Breast epithelium (tissue), 4 donors: ENCODE measurements around the gene SH2B3. TPM values are rescaled to one million over a fixed set of nuclear protein-coding genes. Genes with fewer than 3 reads are reported as not detected.

Experiments used
- DNase-seq, 2 donors: peaks; one replicate each; pipeline ENCODE4 v3.0.0-alpha.2; 2019; ENCODE audit warnings: low spot score in 2 of 2
- H3K27ac ChIP-seq, 2 donors: fragments of 200-600 bp; sonication (generic) in 1 of 2; one replicate each; pipeline ENCODE4 v1.5.1; 2016 to 2019; ENCODE audit warnings: mild to moderate bottlenecking in 1 of 2
- H3K27me3 ChIP-seq, 2 donors: fragments of 200-600 bp; sonication (generic) in 1 of 2; one replicate each; pipeline versions ENCODE4 v1.5.1 to v1.6.0; 2017 to 2019; ENCODE audit warnings: control low read depth in 1 of 2, mild to moderate bottlenecking in 1 of 2
- H3K36me3 ChIP-seq: fragments of 200-600 bp; one replicate; pipeline ENCODE4 v1.5.1; 2019
- H3K4me1 ChIP-seq, 2 donors: fragments of 200-600 bp; sonication (generic); one replicate each; pipeline ENCODE4 v1.5.1; 2016 to 2019; ENCODE audit warnings: control low read depth in 1 of 2
- H3K4me3 ChIP-seq, 3 donors: fragments of 200-600 bp; sonication (generic); 1 replicate in 2 of 3; 2 replicates in 1 of 3; pipeline ENCODE4 v1.5.1; 2016 to 2019; ENCODE audit warnings: mild to moderate bottlenecking in 3 of 3, moderate library complexity in 2 of 3
- H3K9me3 ChIP-seq, 2 donors: fragments of 200-600 bp; sonication (generic) in 1 of 2; one replicate each; pipeline ENCODE4 v1.5.1; 2016 to 2019; ENCODE audit warnings: control low read depth in 1 of 2
- POLR2A ChIP-seq: fragments of 450-650 bp; IDR thresholded peaks from one replicate; pipeline ENCODE4 v1.6.1; 2016; ENCODE audit warnings: antibody characterized with exemption, mild to moderate bottlenecking, moderate library complexity
- POLR2AphosphoS5 ChIP-seq, 3 donors: sonication (generic); formaldehyde crosslinking; IDR thresholded peaks; one replicate each; pipeline ENCODE4 v1.6.1; 2017; ENCODE audit warnings: antibody characterized with exemption in 3 of 3
- intact Hi-C: fragments of 100-400 bp; cut with DNase I; formaldehyde crosslinking; loops from one replicate; pipeline ENCODE4 v1.15.1; 2023; ENCODE audit warnings: low total_unique reads
- total RNA-seq, 3 donors: library from RNA; depleted of rRNA; stranded (reverse); fragments of >200 nt; gene quantifications; one replicate each; pipeline ENCODE4 v1.1.0, GENCODE V29; 2016
- TF ChIP-seq, protein P1 (sequence below), 3 donors: fragments of 450-650 bp; IDR thresholded peaks; one replicate each; pipeline ENCODE4 v1.5.1; 2016 to 2017; ENCODE audit warnings: antibody characterized with exemption in 3 of 3, mild to moderate bottlenecking in 3 of 3, moderate library complexity in 3 of 3

SH2B3 gene
- 10 to 100 TPM; 13.9 to 27.4 (median 17.4) TPM for total RNA-seq

DNA sequence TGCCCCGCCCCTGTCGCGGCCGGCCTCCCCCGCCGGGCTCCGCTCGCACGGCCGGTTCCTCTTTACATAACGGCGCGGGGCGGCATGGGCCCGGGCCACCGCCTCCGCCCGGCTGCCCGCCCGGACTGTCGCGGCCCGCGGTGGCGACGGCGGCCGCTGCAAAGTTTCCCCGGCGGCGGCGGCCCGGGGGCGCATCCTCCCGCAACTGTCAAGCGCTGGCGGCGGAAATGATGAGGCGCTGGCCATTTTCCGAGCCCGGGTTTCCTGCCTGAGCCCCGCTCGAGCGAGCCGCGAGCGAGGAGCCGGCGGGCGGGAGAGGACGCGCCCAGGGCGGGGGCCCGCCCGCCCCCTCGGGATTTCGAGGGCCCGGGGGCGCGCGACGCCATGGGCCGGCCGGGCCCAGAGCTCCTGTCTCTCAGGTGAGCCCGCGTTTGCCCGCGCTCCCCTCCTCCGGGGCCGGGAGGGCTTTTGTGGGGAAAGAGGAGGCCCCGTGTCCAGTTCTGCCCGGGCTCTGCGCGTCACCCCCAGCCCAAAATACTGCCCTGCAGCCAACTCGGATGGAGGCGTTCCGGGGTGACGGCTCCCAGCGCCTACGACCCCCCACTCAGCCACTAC lies at the start of gene SH2B3:
SH2B3 (plus strand) TSS at position 65 of the 615 bp plus-strand sequence. CDS start 12,223 bp downstream, outside the sequence.
- no peaks in the 10 kb centered on the region for H3K9me3 ChIP-seq
- peak within 1 kb of the TSS; percentile 93 for H3K27ac ChIP-seq
- intact Hi-C loops = no loop called here
- peak within 1 kb of the TSS; percentile 68 to 92 (median 90) for H3K4me3 ChIP-seq
- TF ChIP-seq POLR2AphosphoS5 (IDR thresholded peaks at IDR 0.05) = no peak
- no peak for TF ChIP-seq POLR2A
- TF ChIP-seq, protein P1, sequence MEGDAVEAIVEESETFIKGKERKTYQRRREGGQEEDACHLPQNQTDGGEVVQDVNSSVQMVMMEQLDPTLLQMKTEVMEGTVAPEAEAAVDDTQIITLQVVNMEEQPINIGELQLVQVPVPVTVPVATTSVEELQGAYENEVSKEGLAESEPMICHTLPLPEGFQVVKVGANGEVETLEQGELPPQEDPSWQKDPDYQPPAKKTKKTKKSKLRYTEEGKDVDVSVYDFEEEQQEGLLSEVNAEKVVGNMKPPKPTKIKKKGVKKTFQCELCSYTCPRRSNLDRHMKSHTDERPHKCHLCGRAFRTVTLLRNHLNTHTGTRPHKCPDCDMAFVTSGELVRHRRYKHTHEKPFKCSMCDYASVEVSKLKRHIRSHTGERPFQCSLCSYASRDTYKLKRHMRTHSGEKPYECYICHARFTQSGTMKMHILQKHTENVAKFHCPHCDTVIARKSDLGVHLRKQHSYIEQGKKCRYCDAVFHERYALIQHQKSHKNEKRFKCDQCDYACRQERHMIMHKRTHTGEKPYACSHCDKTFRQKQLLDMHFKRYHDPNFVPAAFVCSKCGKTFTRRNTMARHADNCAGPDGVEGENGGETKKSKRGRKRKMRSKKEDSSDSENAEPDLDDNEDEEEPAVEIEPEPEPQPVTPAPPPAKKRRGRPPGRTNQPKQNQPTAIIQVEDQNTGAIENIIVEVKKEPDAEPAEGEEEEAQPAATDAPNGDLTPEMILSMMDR (IDR thresholded peaks at IDR 0.05) = no peak
- no peaks in the 10 kb centered on the region for H3K36me3 ChIP-seq
- H3K27me3 ChIP-seq = no peaks in the 10 kb centered on the region
- no peak for DNase-seq
- peaks cover 6 to 8% of the 10 kb centered on the region in 2 donors for H3K4me1 ChIP-seq

GRCh38 chr12:111359231-111359913 lies 46.4 kb upstream of the SH2B3 start:
- H3K36me3 ChIP-seq = no peaks in the 10 kb centered on the region
- no peak overlapping the region for H3K27ac ChIP-seq
- no peak for DNase-seq
- no peaks in the 10 kb centered on the region for H3K27me3 ChIP-seq
- intact Hi-C loops = no loop called here
- H3K4me3 ChIP-seq = no peak overlapping the region
- TF ChIP-seq POLR2A (no peak), POLR2AphosphoS5 (IDR thresholded peaks at IDR 0.05) (no peak)
- TF ChIP-seq, protein P1 (IDR thresholded peaks at IDR 0.05) = no peak
- H3K4me1 ChIP-seq = no peaks in the 10 kb centered on the region
- no peaks in the 10 kb centered on the region for H3K9me3 ChIP-seq

DNA sequence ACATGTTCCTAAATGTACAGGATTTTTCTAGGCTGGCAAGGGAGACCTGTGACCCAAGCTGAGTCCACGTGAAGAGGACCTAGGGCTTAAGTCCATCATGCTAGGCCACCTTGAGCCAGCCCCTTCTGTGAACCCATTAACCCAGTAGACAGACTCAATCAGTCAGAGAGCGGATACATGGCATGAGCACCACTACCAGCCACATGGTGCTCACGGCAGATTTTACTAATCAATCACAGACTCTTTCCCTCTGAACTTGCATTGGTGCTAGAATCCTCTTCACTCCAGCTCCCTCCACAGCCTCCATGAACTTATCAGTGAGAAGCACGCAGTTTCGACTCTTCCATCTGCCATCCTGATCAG lies 45.8 kb upstream of the SH2B3 start:
- DNase-seq = no peak
- Histone ChIP-seq H3K36me3 (no peaks in the 10 kb centered on the region), H3K27ac (no peak overlapping the region), H3K4me3 (no peak overlapping the region), H3K27me3 (no peaks in the 10 kb centered on the region), H3K4me1 (no peaks in the 10 kb centered on the region), H3K9me3 (no peaks in the 10 kb centered on the region)
- intact Hi-C loops = no loop called here
- TF ChIP-seq, protein P1 (IDR thresholded peaks at IDR 0.05) = no peak
- TF ChIP-seq POLR2AphosphoS5 (IDR thresholded peaks at IDR 0.05) = no peak
- TF ChIP-seq POLR2A = no peak

DNA sequence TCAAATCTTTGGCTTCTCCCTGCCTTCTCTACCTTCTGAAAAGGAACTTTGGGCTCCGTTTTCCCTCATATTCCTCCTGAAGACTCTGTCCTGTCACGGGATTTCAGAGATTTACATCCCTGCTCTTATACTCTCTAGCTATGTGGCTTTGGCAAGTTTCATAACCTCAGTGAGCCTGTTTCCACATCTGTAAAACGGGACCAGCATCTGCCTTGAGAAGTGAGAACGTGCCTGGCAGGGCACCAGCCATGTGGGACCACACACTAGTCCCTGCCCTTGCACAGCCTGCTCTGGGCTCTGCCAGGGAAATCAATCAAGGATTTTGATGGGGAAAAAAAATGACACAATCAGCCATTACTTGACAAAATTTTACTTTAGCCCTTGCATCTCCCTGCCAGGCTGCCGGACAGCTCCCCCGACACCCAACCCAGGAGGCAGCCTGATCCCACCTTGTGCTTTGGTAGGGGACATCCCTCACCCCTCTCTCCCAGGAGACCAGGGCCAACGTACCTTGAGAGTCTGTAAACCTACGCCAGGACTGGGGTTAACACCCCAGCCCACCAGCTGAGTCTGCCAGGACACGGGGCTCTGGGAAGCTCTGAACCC lies 45.3 kb upstream of the SH2B3 start:
- H3K4me3 ChIP-seq = no peak overlapping the region
- H3K36me3 ChIP-seq = no peaks in the 10 kb centered on the region
- no peak overlapping the region for H3K27ac ChIP-seq
- no peaks in the 10 kb centered on the region for H3K4me1 ChIP-seq
- TF ChIP-seq POLR2AphosphoS5 (IDR thresholded peaks at IDR 0.05) (no peak), POLR2A (no peak)
- TF ChIP-seq, protein P1 (IDR thresholded peaks at IDR 0.05) = no peak
- no peaks in the 10 kb centered on the region for H3K9me3 ChIP-seq
- intact Hi-C loops = no loop called here
- H3K27me3 ChIP-seq = no peaks in the 10 kb centered on the region
- DNase-seq = no peak
